SK-N-SH (cell line): ENCODE measurements around the gene MAST2. TPM values are rescaled to one million over a fixed set of nuclear protein-coding genes. Genes with fewer than 3 reads are reported as not detected.

Experiments
- CTCF ChIA-PET: fragments of 300-600, 350-600 bp; formaldehyde crosslinking; extraction: SDS; loops from one replicate; lab custom pipeline; 2021; lab: Yijun Ruan, JAX
- POLR2A ChIA-PET: fragments of 350-600 bp; sonication (Branson Sonifier 250); formaldehyde crosslinking; extraction: SDS; loops from one replicate; lab custom pipeline; 2020; ENCODE audit warnings: antibody characterized with exemption, inconsistent platforms; lab: Yijun Ruan, JAX
- DNase-seq: peaks from one replicate; pipeline ENCODE4 v3.0.0; 2012
- H2AFZ ChIP-seq: fragments of 200-600 bp; sonication (generic); 2 replicates; pipeline ENCODE4 v1.8.1; 2016; ENCODE audit warnings: antibody characterized with exemption, mild to moderate bottlenecking, low read depth
- H3F3A ChIP-seq: fragments of 200-600 bp; sonication (generic); replicated peaks from 2 replicates; pipeline ENCODE3; 2016; ENCODE audit warnings: antibody characterized with exemption, mild to moderate bottlenecking; ENCODE audit not compliant: insufficient read depth
- H3K27ac ChIP-seq, 2 experiments: fragments of 200-500 bp in 1 of 2; fragments of 200-600 bp in 1 of 2; sonication (Bioruptor generic) in 1 of 2; sonication (generic), shearing (Covaris generic) in 1 of 2; 2 replicates each; pipeline versions ENCODE4 v1.5.1 to v1.6.1; 2014 to 2016; ENCODE audit warnings: low read depth in 2 of 2, inconsistent platforms in 1 of 2, low read length in 1 of 2, mild to moderate bottlenecking in 1 of 2, mixed read lengths in 1 of 2
- H3K27me3 ChIP-seq: fragments of 200-600 bp; sonication (generic), shearing (Covaris generic); 2 replicates; pipeline ENCODE4 v1.6.1; 2016; ENCODE audit warnings: mixed run types; ENCODE audit not compliant: insufficient read depth
- H3K36me3 ChIP-seq, 2 experiments: fragments of 200-500 bp in 1 of 2; fragments of 200-600 bp in 1 of 2; sonication (Bioruptor generic) in 1 of 2; sonication (generic) in 1 of 2; replicated peaks in 1 of 2; 2 replicates each; pipeline versions ENCODE3 to v1.5.1; 2014 to 2016; ENCODE audit warnings: low read length in 1 of 2, mild to moderate bottlenecking in 1 of 2; ENCODE audit not compliant: insufficient read depth in 2 of 2, control insufficient read depth in 1 of 2
- H3K4me1 ChIP-seq, 2 experiments: fragments of 200-500 bp in 1 of 2; fragments of 200-600 bp in 1 of 2; sonication (Bioruptor generic) in 1 of 2; sonication (generic), shearing (Covaris generic) in 1 of 2; 2 replicates each; pipeline versions ENCODE4 v1.5.1 to v1.6.1; 2014 to 2016; ENCODE audit warnings: low read depth in 1 of 2, low read length in 1 of 2, mixed run types in 1 of 2; ENCODE audit not compliant: insufficient read depth in 2 of 2, control insufficient read depth in 1 of 2
- H3K4me2 ChIP-seq: fragments of 200-600 bp; sonication (generic), shearing (Covaris generic); 2 replicates; pipeline ENCODE4 v1.6.1; 2017; ENCODE audit warnings: mixed run types
- H3K4me3 ChIP-seq, 2 experiments: fragments of 200-500 bp in 1 of 2; fragments of 200-600 bp in 1 of 2; sonication (Bioruptor generic) in 1 of 2; sonication (generic), shearing (Covaris generic) in 1 of 2; 2 replicates each; pipeline versions ENCODE4 v1.5.1 to v1.8.1; 2014 to 2016; ENCODE audit warnings: low read depth in 2 of 2, inconsistent platforms in 1 of 2, low read length in 1 of 2, mild to moderate bottlenecking in 1 of 2, mixed read lengths in 1 of 2, moderate library complexity in 1 of 2
- H3K79me2 ChIP-seq: fragments of 200-600 bp; sonication (generic); 2 replicates; pipeline ENCODE4 v1.8.1; 2017; ENCODE audit warnings: mild to moderate bottlenecking; ENCODE audit not compliant: insufficient read depth
- H3K9ac ChIP-seq: fragments of 200-600 bp; sonication (generic); 2 replicates; pipeline ENCODE4 v1.6.1; 2017; ENCODE audit warnings: mixed run types
- H3K9me2 ChIP-seq: fragments of 200-600 bp; sonication (generic); 2 replicates; pipeline ENCODE4 v1.6.1; 2017; ENCODE audit warnings: mixed run types
- H3K9me3 ChIP-seq: fragments of 200-600 bp; sonication (generic); 2 replicates; pipeline ENCODE4 v1.6.1; 2017; ENCODE audit warnings: mixed run types, mild to moderate bottlenecking, moderate library complexity
- H4K20me1 ChIP-seq: fragments of 200-600 bp; sonication (generic); 2 replicates; pipeline ENCODE4 v1.6.1; 2017; ENCODE audit warnings: mild to moderate bottlenecking, mixed run types; ENCODE audit not compliant: insufficient read depth
- CHD2 ChIP-seq: fragments of 150-350 bp; IDR thresholded peaks from 2 replicates; pipeline ENCODE4 v1.6.1; 2018; ENCODE audit warnings: low read length; ENCODE audit not compliant: partially characterized antibody
- EZH2phosphoT487 ChIP-seq: fragments of 200-600 bp; sonication (generic); IDR thresholded peaks from 2 replicates; pipeline ENCODE4 v1.6.1; 2017; ENCODE audit warnings: low read depth, mixed run types, mild to moderate bottlenecking, antibody characterized with exemption, moderate library complexity, borderline replicate concordance
- FOSL2 ChIP-seq: IDR thresholded peaks from 2 replicates; pipeline ENCODE4 v1.4.0; 2012; ENCODE audit warnings: low read depth, mild to moderate bottlenecking, moderate library complexity, borderline replicate concordance
- FOXJ3 ChIP-seq: sonication (generic); formaldehyde crosslinking; IDR thresholded peaks from 2 replicates; pipeline ENCODE4 v1.5.1; 2020; ENCODE audit warnings: mild to moderate bottlenecking, missing genetic modification reagents
- FOXM1 ChIP-seq: IDR thresholded peaks from 2 replicates; pipeline ENCODE4 v1.4.0; 2012; ENCODE audit warnings: low read depth, mild to moderate bottlenecking
- GABPA ChIP-seq: IDR thresholded peaks from 2 replicates; pipeline ENCODE4 v1.4.0; 2012; ENCODE audit warnings: low read depth, mild to moderate bottlenecking
- GATA2 ChIP-seq: sonication (generic); formaldehyde crosslinking; IDR thresholded peaks from 2 replicates; pipeline ENCODE4 v1.5.0; 2020; ENCODE audit warnings: mild to moderate bottlenecking, missing genetic modification reagents
- JUND ChIP-seq: IDR thresholded peaks from 2 replicates; pipeline ENCODE4 v1.4.0; 2012
- MEF2A ChIP-seq: IDR thresholded peaks from 2 replicates; pipeline ENCODE4 v1.4.0; 2012; ENCODE audit warnings: low read depth, borderline replicate concordance
- MXI1 ChIP-seq: IDR thresholded peaks from 2 replicates; pipeline ENCODE4 v1.6.1; 2012; ENCODE audit warnings: mild to moderate bottlenecking, low read depth, low read length, improper control_type of control experiment
- NRF1 ChIP-seq: IDR thresholded peaks from 2 replicates; pipeline ENCODE4 v1.6.1; 2012; ENCODE audit warnings: low read depth, mild to moderate bottlenecking, low read length
- SMC3 ChIP-seq: IDR thresholded peaks from 2 replicates; pipeline ENCODE4 v1.6.1; 2012; ENCODE audit warnings: low read depth, low read length, improper control_type of control experiment
- TAF1 ChIP-seq: IDR thresholded peaks from 2 replicates; pipeline ENCODE4 v1.6.1; 2012; ENCODE audit warnings: low read depth, mild to moderate bottlenecking, low read length, moderate library complexity, borderline replicate concordance
- TCF12 ChIP-seq: IDR thresholded peaks from 2 replicates; pipeline ENCODE4 v1.4.0; 2012
- TEAD4 ChIP-seq: IDR thresholded peaks from 2 replicates; pipeline ENCODE4 v1.4.0; 2012; ENCODE audit warnings: mild to moderate bottlenecking, borderline replicate concordance; ENCODE audit not compliant: insufficient read depth
- YY1 ChIP-seq: IDR thresholded peaks from 2 replicates; pipeline ENCODE4 v1.4.0; 2012; ENCODE audit warnings: low read depth, mild to moderate bottlenecking
- WGBS: methylation state at CpG from one replicate; pipeline ENCODE4 v1.1.6; 2017; ENCODE audit warnings: low lambda C conversion rate; 5-methylcytosine and 5-hydroxymethylcytosine counted together
- polyA plus RNA-seq, 3 experiments: library from polyadenylated mRNA; depleted of rRNA; stranded (reverse); fragments of >200 nt; gene quantifications; 2 replicates each; pipeline ENCODE4 v1.2.3, GENCODE V29; 2012
- TF ChIP-seq, protein P1 (sequence below): IDR thresholded peaks from 2 replicates; pipeline ENCODE4 v1.4.0; 2012; ENCODE audit warnings: low read depth, borderline replicate concordance
- TF ChIP-seq, protein P2 (sequence below): fragments of 200-600 bp; sonication (generic); IDR thresholded peaks from 2 replicates; pipeline ENCODE4 v1.6.1; 2017; ENCODE audit warnings: antibody characterized with exemption, mild to moderate bottlenecking, moderate library complexity
- TF ChIP-seq, protein P3 (sequence below): IDR thresholded peaks from 2 replicates; pipeline ENCODE4 v1.4.0; 2012; ENCODE audit warnings: low read depth, borderline replicate concordance

Gene MAST2
- polyA plus RNA-seq, 1 of the 3 experiments (the other 2 are of a cell fraction): 53.4 TPM

DNA sequence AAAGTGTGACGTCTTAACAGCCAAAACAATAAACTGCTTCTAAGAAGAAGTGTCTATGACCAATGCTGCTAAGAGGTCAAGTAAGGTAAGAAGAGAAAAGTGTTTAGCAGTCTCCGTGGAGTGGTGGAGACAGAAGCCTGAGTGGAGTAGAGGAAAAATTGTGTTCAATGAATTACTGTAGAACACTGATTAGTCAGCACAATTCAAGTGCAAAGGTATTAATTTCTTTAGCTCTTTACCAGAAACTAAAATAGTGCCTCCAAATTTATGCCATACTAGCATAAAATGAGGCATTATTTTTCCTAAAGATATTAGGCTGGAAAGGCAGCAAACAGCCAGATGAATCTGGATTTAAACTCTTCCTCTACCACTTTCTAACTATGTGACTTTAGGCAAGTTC, 272.9 kb downstream of the MAST2 start:
- Histone ChIP-seq H3K4me3 (no peak overlapping the region), H3K4me1 (no peaks in the 10 kb centered on the region; a peak in 2 of 4 replicates), H3K79me2 (no peaks in the 10 kb centered on the region), H3K4me2 (no peak overlapping the region), H3K27me3 (no peaks in the 10 kb centered on the region), H3K9ac (no peak overlapping the region), H2AFZ (no peak overlapping the region), H4K20me1 (no peaks in the 10 kb centered on the region), H3K36me3 (peaks cover 3 to 22% of the 10 kb centered on the region in 2 experiments), H3K9me3 (no peaks in the 10 kb centered on the region), H3K9me2 (no peaks in the 10 kb centered on the region), H3F3A (no peaks in the 10 kb centered on the region), H3K27ac (no peak overlapping the region; a peak in 1 of 4 replicates)
- DNase-seq: no peak
- ChIA-PET POLR2A (no interaction called here), CTCF (interaction anchor here (0.7 kb wide), 1 partner anchor 12 kb away, joined by 3 read pairs; no protein-coding TSS in a partner anchor)
- WGBS: 90% methylated on average over 2 of the region's 2 CpGs
- TF ChIP-seq FOXJ3: no peak
- TF ChIP-seq EZH2phosphoT487: no peak
- TF ChIP-seq YY1: no peak
- TF ChIP-seq GABPA: no peak
- TF ChIP-seq MXI1: no peak
- TF ChIP-seq, protein P1, sequence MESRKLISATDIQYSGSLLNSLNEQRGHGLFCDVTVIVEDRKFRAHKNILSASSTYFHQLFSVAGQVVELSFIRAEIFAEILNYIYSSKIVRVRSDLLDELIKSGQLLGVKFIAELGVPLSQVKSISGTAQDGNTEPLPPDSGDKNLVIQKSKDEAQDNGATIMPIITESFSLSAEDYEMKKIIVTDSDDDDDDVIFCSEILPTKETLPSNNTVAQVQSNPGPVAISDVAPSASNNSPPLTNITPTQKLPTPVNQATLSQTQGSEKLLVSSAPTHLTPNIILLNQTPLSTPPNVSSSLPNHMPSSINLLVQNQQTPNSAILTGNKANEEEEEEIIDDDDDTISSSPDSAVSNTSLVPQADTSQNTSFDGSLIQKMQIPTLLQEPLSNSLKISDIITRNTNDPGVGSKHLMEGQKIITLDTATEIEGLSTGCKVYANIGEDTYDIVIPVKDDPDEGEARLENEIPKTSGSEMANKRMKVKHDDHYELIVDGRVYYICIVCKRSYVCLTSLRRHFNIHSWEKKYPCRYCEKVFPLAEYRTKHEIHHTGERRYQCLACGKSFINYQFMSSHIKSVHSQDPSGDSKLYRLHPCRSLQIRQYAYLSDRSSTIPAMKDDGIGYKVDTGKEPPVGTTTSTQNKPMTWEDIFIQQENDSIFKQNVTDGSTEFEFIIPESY: no peak
- TF ChIP-seq SMC3: no peak
- TF ChIP-seq GATA2: no peak
- no peak for TF ChIP-seq CHD2
- TF ChIP-seq JUND: no peak
- no peak for TF ChIP-seq TCF12

DNA sequence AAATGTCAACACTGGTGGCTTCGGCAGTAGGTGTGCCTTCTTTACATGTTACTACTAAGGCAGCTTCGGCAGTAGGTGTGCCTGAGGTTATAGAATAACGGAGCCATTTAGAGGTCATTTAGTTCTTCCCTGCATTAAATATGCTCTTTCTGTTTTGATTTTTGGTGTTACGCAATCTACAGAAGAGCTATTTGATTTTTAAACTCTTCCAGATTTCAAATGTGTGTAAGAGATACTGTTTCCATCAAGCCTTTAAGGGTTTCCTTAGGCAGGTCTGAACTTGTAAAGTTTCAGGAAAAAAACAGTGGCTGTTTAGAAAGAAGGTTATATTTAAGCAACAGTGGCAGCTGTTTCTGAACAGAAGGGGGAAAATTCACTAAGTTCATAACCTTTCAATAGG, 274.2 kb downstream of the MAST2 start:
- Histone ChIP-seq H3K36me3 (peaks cover 0 to 19% of the 10 kb centered on the region in 2 experiments), H2AFZ (no peak overlapping the region), H3F3A (no peaks in the 10 kb centered on the region), H3K4me2 (no peak overlapping the region), H3K27me3 (no peaks in the 10 kb centered on the region), H3K9ac (no peak overlapping the region), H3K9me2 (no peaks in the 10 kb centered on the region), H4K20me1 (no peaks in the 10 kb centered on the region), H3K27ac (no peak overlapping the region), H3K9me3 (no peaks in the 10 kb centered on the region), H3K4me1 (no peaks in the 10 kb centered on the region; a peak in 2 of 4 replicates), H3K79me2 (peaks cover 7% of the 10 kb centered on the region), H3K4me3 (no peak overlapping the region)
- no peak for DNase-seq
- 97% methylated on average over 4 of the region's 4 CpGs for WGBS
- POLR2A ChIA-PET: no interaction called here
- TF ChIP-seq MXI1: no peak
- CTCF ChIA-PET: no interaction called here

DNA sequence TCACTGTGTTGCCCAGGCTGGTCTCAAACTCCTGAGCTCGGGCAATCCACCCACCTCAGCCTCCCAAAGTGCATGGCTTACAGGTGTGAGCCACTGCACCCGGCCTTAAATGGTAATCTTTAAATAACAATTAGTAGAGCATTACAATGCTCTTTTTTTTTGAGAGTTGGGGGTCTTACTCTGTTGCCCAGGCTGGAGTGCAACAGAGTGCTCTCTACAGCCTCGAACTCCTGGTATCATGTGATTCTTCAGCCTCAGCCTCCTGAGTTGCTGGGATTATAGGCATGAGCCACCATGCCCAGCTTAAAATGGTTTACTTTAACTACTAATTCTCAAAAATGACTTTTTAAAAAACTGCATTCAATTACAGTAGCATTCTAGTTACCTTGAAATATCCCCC, 276.8 kb downstream of the MAST2 start:
- CTCF ChIA-PET: no interaction called here
- H4K20me1 ChIP-seq: no peaks in the 10 kb centered on the region
- no peak for TF ChIP-seq MEF2A
- no peak for TF ChIP-seq FOSL2
- TF ChIP-seq SMC3: no peak
- TF ChIP-seq TEAD4: no peak
- no peak for TF ChIP-seq NRF1
- TF ChIP-seq FOXJ3: no peak
- TF ChIP-seq JUND: no peak
- TF ChIP-seq, protein P2, sequence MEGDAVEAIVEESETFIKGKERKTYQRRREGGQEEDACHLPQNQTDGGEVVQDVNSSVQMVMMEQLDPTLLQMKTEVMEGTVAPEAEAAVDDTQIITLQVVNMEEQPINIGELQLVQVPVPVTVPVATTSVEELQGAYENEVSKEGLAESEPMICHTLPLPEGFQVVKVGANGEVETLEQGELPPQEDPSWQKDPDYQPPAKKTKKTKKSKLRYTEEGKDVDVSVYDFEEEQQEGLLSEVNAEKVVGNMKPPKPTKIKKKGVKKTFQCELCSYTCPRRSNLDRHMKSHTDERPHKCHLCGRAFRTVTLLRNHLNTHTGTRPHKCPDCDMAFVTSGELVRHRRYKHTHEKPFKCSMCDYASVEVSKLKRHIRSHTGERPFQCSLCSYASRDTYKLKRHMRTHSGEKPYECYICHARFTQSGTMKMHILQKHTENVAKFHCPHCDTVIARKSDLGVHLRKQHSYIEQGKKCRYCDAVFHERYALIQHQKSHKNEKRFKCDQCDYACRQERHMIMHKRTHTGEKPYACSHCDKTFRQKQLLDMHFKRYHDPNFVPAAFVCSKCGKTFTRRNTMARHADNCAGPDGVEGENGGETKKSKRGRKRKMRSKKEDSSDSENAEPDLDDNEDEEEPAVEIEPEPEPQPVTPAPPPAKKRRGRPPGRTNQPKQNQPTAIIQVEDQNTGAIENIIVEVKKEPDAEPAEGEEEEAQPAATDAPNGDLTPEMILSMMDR: no peak
- TF ChIP-seq FOXM1: no peak
- TF ChIP-seq, protein P3, sequence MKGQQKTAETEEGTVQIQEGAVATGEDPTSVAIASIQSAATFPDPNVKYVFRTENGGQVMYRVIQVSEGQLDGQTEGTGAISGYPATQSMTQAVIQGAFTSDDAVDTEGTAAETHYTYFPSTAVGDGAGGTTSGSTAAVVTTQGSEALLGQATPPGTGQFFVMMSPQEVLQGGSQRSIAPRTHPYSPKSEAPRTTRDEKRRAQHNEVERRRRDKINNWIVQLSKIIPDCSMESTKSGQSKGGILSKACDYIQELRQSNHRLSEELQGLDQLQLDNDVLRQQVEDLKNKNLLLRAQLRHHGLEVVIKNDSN: no peak
- TF ChIP-seq TAF1: no peak
- TF ChIP-seq CHD2: no peak

More for the DNA sequence above, 276.8 kb downstream of the MAST2 start:
- Histone ChIP-seq H3K4me3 (no peak overlapping the region), H3K4me2 (no peak overlapping the region), H3K4me1 (peaks cover 0 to 12% of the 10 kb centered on the region in 2 experiments; a peak in 2 of 4 replicates), H2AFZ (no peak overlapping the region), H3K9ac (no peak overlapping the region), H3K27me3 (no peaks in the 10 kb centered on the region), H3F3A (peaks cover 10% of the 10 kb centered on the region), H3K9me3 (no peaks in the 10 kb centered on the region), H3K79me2 (peaks cover 23% of the 10 kb centered on the region), H3K27ac (no peak overlapping the region), H3K9me2 (no peaks in the 10 kb centered on the region), H3K36me3 (peaks cover 0 to 19% of the 10 kb centered on the region in 2 experiments)
- POLR2A ChIA-PET: no interaction called here
- WGBS: 96% methylated on average over 3 of the region's 3 CpGs
- DNase-seq: no peak
